SJCRH30 (cell line): ENCODE results near the gene OGDH. TPM values are rescaled to one million over a fixed set of nuclear protein-coding genes. Genes with fewer than 3 reads are reported as not detected.

Experiments used
- DNase-seq, 2 experiments: peaks; one replicate each; pipeline ENCODE4 v3.0.0-alpha.2; 2015 to 2020
- H3K27ac ChIP-seq: fragments of 250-450 bp; sonication (Bioruptor Pico); 2 replicates; pipeline ENCODE4 v1.5.1; 2020; ENCODE audit warnings: mild to moderate bottlenecking, moderate library complexity
- H3K27me3 ChIP-seq: fragments of 250-450 bp; sonication (Bioruptor Pico); 2 replicates; pipeline ENCODE4 v1.5.1; 2020; ENCODE audit warnings: mild to moderate bottlenecking, moderate library complexity
- H3K36me3 ChIP-seq: fragments of 250-450 bp; sonication (Bioruptor Pico); 2 replicates; pipeline ENCODE4 v1.5.1; 2020; ENCODE audit warnings: mild to moderate bottlenecking, moderate library complexity
- H3K4me1 ChIP-seq: fragments of 250-450 bp; sonication (Bioruptor Pico); 2 replicates; pipeline ENCODE4 v1.5.1; 2020; ENCODE audit warnings: mild to moderate bottlenecking, moderate library complexity
- H3K4me3 ChIP-seq: fragments of 250-450 bp; sonication (Bioruptor Pico); 2 replicates; pipeline ENCODE4 v1.5.1; 2020; ENCODE audit warnings: mild to moderate bottlenecking, moderate library complexity
- H3K9me3 ChIP-seq: fragments of 250-450 bp; sonication (Bioruptor Pico); replicated peaks from 2 replicates; pipeline ENCODE4 v1.5.1; 2020; ENCODE audit warnings: mild to moderate bottlenecking, moderate library complexity
- total RNA-seq: library from RNA; depleted of rRNA; stranded (reverse); fragments of >200 nt; shearing (Covaris generic); gene quantifications from 2 replicates; pipeline ENCODE4 v1.2.3, GENCODE V29; 2014

OGDH gene
- total RNA-seq, 1 experiment from 2014 or later = 37.8 TPM

GRCh38 chr7:44569959-44570358 lies 36.5 kb upstream of the OGDH start:
- Histone ChIP-seq H3K27me3 (no peaks in the 10 kb centered on the region), H3K4me1 (no peaks in the 10 kb centered on the region), H3K9me3 (no peaks in the 10 kb centered on the region), H3K36me3 (peaks cover 64% of the 10 kb centered on the region), H3K27ac (no peak overlapping the region), H3K4me3 (no peak overlapping the region)
- no peak for DNase-seq

GRCh38 chr7:44572771-44573170 lies 33.7 kb upstream of the OGDH start:
- H3K36me3 ChIP-seq = peaks cover 50% of the 10 kb centered on the region
- no peaks in the 10 kb centered on the region for H3K4me1 ChIP-seq
- no peak for DNase-seq
- no peaks in the 10 kb centered on the region for H3K27me3 ChIP-seq
- peak overlapping the region; percentile 74 for H3K4me3 ChIP-seq
- no peaks in the 10 kb centered on the region for H3K9me3 ChIP-seq
- H3K27ac ChIP-seq = no peak overlapping the region

- H3K27ac ChIP-seq = peak within 1 kb of the TSS; percentile 60
- no peaks in the 10 kb centered on the region for H3K9me3 ChIP-seq
- DNase-seq = peak; percentile 96 to 98
- H3K27me3 ChIP-seq = no peaks in the 10 kb centered on the region
- no peaks in the 10 kb centered on the region for H3K4me1 ChIP-seq
- H3K4me3 ChIP-seq = peak within 1 kb of the TSS; percentile 74
- H3K36me3 ChIP-seq = peaks cover 45% of the 10 kb centered on the region
Observed at GRCh38 chr7:44573464-44574286, 32.8 kb upstream of the OGDH start, which contains the start of gene DDX56. Gene DDX56 (minus strand): TSS chr7:44573908. CDS start chr7:44573895, 13 bp downstream.

- Histone ChIP-seq H3K4me1 (no peaks in the 10 kb centered on the region), H3K9me3 (no peaks in the 10 kb centered on the region), H3K27me3 (no peaks in the 10 kb centered on the region), H3K4me3 (peak overlapping the region; percentile 74), H3K27ac (peak overlapping the region; percentile 60), H3K36me3 (peaks cover 43% of the 10 kb centered on the region)
- no peak for DNase-seq
Observed at GRCh38 chr7:44574287-44574872, 32.0 kb upstream of the OGDH start.

GRCh38 chr7:44575054-44575453 lies 31.4 kb upstream of the OGDH start:
- Histone ChIP-seq H3K27me3 (no peaks in the 10 kb centered on the region), H3K27ac (no peak overlapping the region), H3K4me3 (no peak overlapping the region), H3K36me3 (peaks cover 42% of the 10 kb centered on the region), H3K9me3 (no peaks in the 10 kb centered on the region), H3K4me1 (no peaks in the 10 kb centered on the region)
- DNase-seq = no peak

- Histone ChIP-seq H3K4me3 (no peak overlapping the region), H3K36me3 (peaks cover 32% of the 10 kb centered on the region), H3K4me1 (peaks cover 6% of the 10 kb centered on the region; the same call in 1 of the 2 replicates), H3K9me3 (no peaks in the 10 kb centered on the region), H3K27ac (no peak overlapping the region), H3K27me3 (no peaks in the 10 kb centered on the region)
- no peak for DNase-seq
Observed at GRCh38 chr7:44576228-44576627, 30.2 kb upstream of the OGDH start.

GRCh38 chr7:44580945-44581878 lies 25.2 kb upstream of the OGDH start:
- peaks cover 15% of the 10 kb centered on the region; the same call in 1 of the 2 replicates for H3K36me3 ChIP-seq
- no peaks in the 10 kb centered on the region for H3K27me3 ChIP-seq
- no peak for DNase-seq
- no peaks in the 10 kb centered on the region for H3K9me3 ChIP-seq
- peak overlapping the region; percentile 74 for H3K4me3 ChIP-seq
- H3K27ac ChIP-seq = peak overlapping the region; percentile 57
- peaks cover 6% of the 10 kb centered on the region; the same call in 1 of the 2 replicates for H3K4me1 ChIP-seq

GRCh38 chr7:44581879-44582603 lies 24.4 kb upstream of the OGDH start, which contains the start of gene TMED4:
Gene TMED4 (minus strand): TSS chr7:44582231. CDS start chr7:44582206, 25 bp downstream.
- peak within 1 kb of the TSS; percentile 57 for H3K27ac ChIP-seq
- H3K4me1 ChIP-seq = peaks cover 6% of the 10 kb centered on the region; the same call in 1 of the 2 replicates
- H3K36me3 ChIP-seq = peaks cover 15% of the 10 kb centered on the region; the same call in 1 of the 2 replicates
- peak; percentile 100 for DNase-seq
- no peaks in the 10 kb centered on the region for H3K9me3 ChIP-seq
- no peaks in the 10 kb centered on the region for H3K27me3 ChIP-seq
- H3K4me3 ChIP-seq = peak within 1 kb of the TSS; percentile 74

GRCh38 chr7:44583146-44583865 lies 23.1 kb upstream of the OGDH start:
- Histone ChIP-seq H3K4me1 (peaks cover 6% of the 10 kb centered on the region; the same call in 1 of the 2 replicates), H3K4me3 (peak overlapping the region; percentile 74; the same call in 1 of the 2 replicates), H3K27ac (no peak overlapping the region), H3K36me3 (peaks cover 12% of the 10 kb centered on the region; the same call in 1 of the 2 replicates), H3K9me3 (no peaks in the 10 kb centered on the region), H3K27me3 (no peaks in the 10 kb centered on the region)
- no peak for DNase-seq

- Histone ChIP-seq H3K27ac (no peak overlapping the region), H3K4me1 (no peaks in the 10 kb centered on the region), H3K9me3 (no peaks in the 10 kb centered on the region), H3K36me3 (no peaks in the 10 kb centered on the region), H3K4me3 (no peak overlapping the region), H3K27me3 (no peaks in the 10 kb centered on the region)
- peak; percentile 41 to 77 for DNase-seq
Observed at GRCh38 chr7:44587843-44588711, 18.4 kb upstream of the OGDH start.

GRCh38 chr7:44590910-44591309 lies 15.5 kb upstream of the OGDH start:
- Histone ChIP-seq H3K36me3 (no peaks in the 10 kb centered on the region), H3K4me3 (no peak overlapping the region), H3K4me1 (no peaks in the 10 kb centered on the region), H3K9me3 (no peaks in the 10 kb centered on the region), H3K27ac (no peak overlapping the region), H3K27me3 (no peaks in the 10 kb centered on the region)
- no peak for DNase-seq

- no peaks in the 10 kb centered on the region for H3K4me1 ChIP-seq
- H3K27ac ChIP-seq = no peak overlapping the region
- H3K27me3 ChIP-seq = no peaks in the 10 kb centered on the region
- DNase-seq = no peak
- no peaks in the 10 kb centered on the region for H3K9me3 ChIP-seq
- no peak overlapping the region for H3K4me3 ChIP-seq
- no peaks in the 10 kb centered on the region for H3K36me3 ChIP-seq
Observed at GRCh38 chr7:44595934-44596635, 10.3 kb upstream of the OGDH start.
